IgD-negative memory B cell (primary cell): ENCODE results near the gene FOCAD. TPM values are rescaled to one million over a fixed set of nuclear protein-coding genes. Genes with fewer than 3 reads are reported as not detected.

ENCODE experiments used
- H3K27ac Mint-ChIP-seq, 3 donors: one replicate each; pipeline ENCODE4 v1.8.0; 2020 to 2022; ENCODE audit warnings: mild to moderate bottlenecking in 3 of 3, mixed read lengths in 3 of 3, moderate library complexity in 1 of 3
- H3K27me3 Mint-ChIP-seq: one replicate; pipeline ENCODE4 v1.8.0; 2021; ENCODE audit warnings: mixed read lengths
- H3K36me3 Mint-ChIP-seq: one replicate; pipeline ENCODE4 v1.8.0; 2020; ENCODE audit warnings: mild to moderate bottlenecking, mixed read lengths
- H3K4me1 Mint-ChIP-seq, 3 donors: one replicate each; pipeline ENCODE4 v1.8.0; 2020 to 2022; ENCODE audit warnings: mixed read lengths in 3 of 3, mild to moderate bottlenecking in 1 of 3
- H3K4me3 Mint-ChIP-seq, 4 donors: one replicate each; pipeline ENCODE4 v1.8.0; 2020 to 2022; ENCODE audit warnings: mild to moderate bottlenecking in 4 of 4, mixed read lengths in 4 of 4, moderate library complexity in 3 of 4
- H3K9me3 Mint-ChIP-seq, 3 donors: one replicate each; pipeline ENCODE4 v1.8.0; 2020 to 2021; ENCODE audit warnings: mixed read lengths in 3 of 3, mild to moderate bottlenecking in 1 of 3
- polyA plus RNA-seq: library from polyadenylated mRNA; unstranded; fragments of 300-500 nt; fragmentation: Illumina TruSeq; gene quantifications from one replicate; pipeline ENCODE4 v1.2.3, GENCODE V29; 2021

The FOCAD gene
- polyA plus RNA-seq, 1 donor from 2014 or later = 5.3 TPM

- Mint-ChIP-seq H3K4me1 (no peaks in the 10 kb centered on the region), H3K9me3 (no peaks in the 10 kb centered on the region), H3K36me3 (peaks cover 16% of the 10 kb centered on the region), H3K4me3 (no peak overlapping the region), H3K27me3 (no peaks in the 10 kb centered on the region), H3K27ac (no peak overlapping the region)
Observed at GRCh38 chr9:20832775-20833174, 148.7 kb downstream of the FOCAD start.

- no peak overlapping the region for H3K27ac Mint-ChIP-seq
- H3K27me3 Mint-ChIP-seq = no peaks in the 10 kb centered on the region
- H3K9me3 Mint-ChIP-seq = no peaks in the 10 kb centered on the region
- no peaks in the 10 kb centered on the region for H3K4me1 Mint-ChIP-seq
- peaks cover 19% of the 10 kb centered on the region for H3K36me3 Mint-ChIP-seq
- H3K4me3 Mint-ChIP-seq = no peak overlapping the region
Observed at GRCh38 chr9:20835377-20836286, 151.6 kb downstream of the FOCAD start.

DNA sequence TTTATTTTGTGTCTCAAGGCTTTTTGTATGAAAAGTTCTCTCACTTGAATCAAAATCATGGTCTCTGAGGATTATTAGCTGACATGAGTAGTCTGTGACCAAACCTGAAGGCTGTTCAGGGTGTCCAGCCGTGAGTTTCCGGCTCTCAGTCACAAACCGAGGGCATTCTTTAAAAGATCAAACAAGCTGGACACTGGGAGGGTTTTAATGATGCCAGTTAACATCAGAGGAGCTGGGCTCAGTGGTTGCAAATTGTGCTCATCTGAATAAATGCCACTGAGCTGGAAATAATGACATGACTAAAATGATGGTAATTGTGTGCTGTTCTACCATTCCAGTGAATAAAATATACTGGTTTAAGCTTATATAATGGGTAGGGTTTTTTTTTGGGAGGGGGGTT is 153.1 kb downstream of the FOCAD start:
- peaks cover 23% of the 10 kb centered on the region for H3K36me3 Mint-ChIP-seq
- no peaks in the 10 kb centered on the region for H3K27me3 Mint-ChIP-seq
- H3K4me1 Mint-ChIP-seq = no peaks in the 10 kb centered on the region
- no peak overlapping the region for H3K4me3 Mint-ChIP-seq
- no peak overlapping the region for H3K27ac Mint-ChIP-seq
- peaks cover 0 to 5% (median 0%) of the 10 kb centered on the region in 3 donors for H3K9me3 Mint-ChIP-seq

DNA sequence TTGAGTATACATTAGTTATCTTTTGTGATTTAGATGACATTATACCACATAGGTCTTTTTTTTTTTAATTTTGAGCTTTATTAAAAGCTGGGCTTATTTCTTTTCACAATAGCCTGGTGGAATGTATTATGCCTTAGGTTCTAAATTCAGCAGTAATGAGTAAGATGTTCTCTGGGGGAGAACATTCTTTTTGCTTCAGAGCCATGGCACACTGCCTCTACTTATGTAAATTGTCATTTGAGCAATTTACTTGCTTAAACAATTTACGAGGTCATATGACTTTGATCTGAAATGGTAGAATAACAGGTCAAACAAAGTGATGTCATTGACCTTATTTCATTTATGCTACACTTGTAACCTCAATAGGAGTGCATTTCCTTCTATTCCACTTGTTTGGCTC is 154.2 kb downstream of the FOCAD start:
- peaks cover 0 to 5% (median 2%) of the 10 kb centered on the region in 3 donors for H3K9me3 Mint-ChIP-seq
- no peak overlapping the region for H3K4me3 Mint-ChIP-seq
- no peak overlapping the region for H3K27ac Mint-ChIP-seq
- peaks cover 25% of the 10 kb centered on the region for H3K36me3 Mint-ChIP-seq
- H3K4me1 Mint-ChIP-seq = no peaks in the 10 kb centered on the region
- H3K27me3 Mint-ChIP-seq = no peaks in the 10 kb centered on the region

DNA sequence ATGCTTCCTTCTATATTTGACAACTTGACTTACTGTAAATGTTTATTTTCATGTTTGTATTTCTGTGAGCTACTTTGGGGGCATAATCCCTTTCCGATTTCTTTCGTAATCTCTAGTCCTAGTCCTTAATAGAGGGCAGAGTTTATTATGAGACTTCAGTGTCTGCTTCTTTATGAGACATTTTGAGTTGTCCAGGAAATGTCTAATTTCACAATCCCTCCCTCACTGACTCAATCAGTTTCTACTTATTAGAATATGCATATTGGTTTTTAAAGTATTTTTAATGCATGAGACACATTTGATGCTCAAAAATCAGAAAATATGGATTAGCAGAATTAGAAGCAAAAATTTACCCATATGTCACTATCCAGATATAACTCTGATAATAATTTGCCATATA is 160.9 kb downstream of the FOCAD start:
- peaks cover 0 to 5% (median 2%) of the 10 kb centered on the region in 3 donors for H3K9me3 Mint-ChIP-seq
- H3K27me3 Mint-ChIP-seq = no peaks in the 10 kb centered on the region
- H3K4me3 Mint-ChIP-seq = no peak overlapping the region
- peaks cover 10% of the 10 kb centered on the region for H3K36me3 Mint-ChIP-seq
- no peak overlapping the region for H3K27ac Mint-ChIP-seq
- no peaks in the 10 kb centered on the region for H3K4me1 Mint-ChIP-seq

DNA sequence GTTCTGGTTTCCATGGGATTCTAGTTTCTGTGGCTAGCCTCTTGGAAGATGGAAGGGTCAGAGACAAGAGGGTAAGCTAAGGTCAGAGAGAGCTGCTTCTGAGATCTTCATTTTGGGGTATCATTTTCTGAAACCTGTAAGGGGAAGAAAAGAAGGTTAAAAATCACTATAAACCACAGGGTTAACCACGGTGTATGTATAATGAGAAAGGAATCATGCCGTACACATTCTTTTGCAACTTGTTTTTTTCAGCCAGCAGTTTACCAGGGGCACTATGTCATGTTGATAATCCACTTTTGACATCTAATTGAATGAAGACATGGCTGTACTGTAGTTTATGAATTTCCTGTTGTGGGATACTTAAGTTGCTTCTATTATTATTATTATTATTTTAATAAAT is 164.4 kb downstream of the FOCAD start:
- H3K4me1 Mint-ChIP-seq = no peaks in the 10 kb centered on the region
- H3K9me3 Mint-ChIP-seq = no peaks in the 10 kb centered on the region
- H3K27ac Mint-ChIP-seq = no peak overlapping the region
- no peaks in the 10 kb centered on the region for H3K27me3 Mint-ChIP-seq
- H3K36me3 Mint-ChIP-seq = peaks cover 1% of the 10 kb centered on the region
- H3K4me3 Mint-ChIP-seq = no peak overlapping the region

DNA sequence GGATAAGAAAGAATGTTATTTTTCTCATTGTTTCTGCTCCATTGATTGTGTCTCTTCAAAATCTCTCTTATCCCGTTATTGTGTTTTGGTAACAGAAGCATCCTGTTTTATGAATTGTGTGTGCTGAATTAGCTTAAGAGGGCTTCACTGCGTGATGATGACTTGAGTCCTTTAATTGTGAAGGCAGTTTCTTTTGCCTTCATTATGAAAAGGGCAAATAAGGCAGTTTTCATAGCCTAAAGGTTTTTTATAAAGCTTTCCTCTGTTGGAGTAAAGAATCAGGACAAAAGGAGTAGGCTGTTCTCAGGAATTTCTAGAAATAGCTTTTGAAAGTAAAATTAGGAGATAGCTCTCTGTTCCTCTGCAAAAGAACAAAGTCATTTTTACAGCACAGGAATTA is 169.8 kb downstream of the FOCAD start:
- Mint-ChIP-seq H3K4me1 (no peaks in the 10 kb centered on the region), H3K27ac (no peak overlapping the region), H3K9me3 (peaks cover 0 to 6% (median 5%) of the 10 kb centered on the region in 3 donors), H3K4me3 (no peak overlapping the region), H3K27me3 (no peaks in the 10 kb centered on the region), H3K36me3 (peaks cover 11% of the 10 kb centered on the region)

GRCh38 chr9:20854444-20854843 is 170.4 kb downstream of the FOCAD start:
- Mint-ChIP-seq H3K4me3 (no peak overlapping the region), H3K27ac (no peak overlapping the region), H3K27me3 (no peaks in the 10 kb centered on the region), H3K4me1 (no peaks in the 10 kb centered on the region), H3K9me3 (peaks cover 0 to 6% (median 5%) of the 10 kb centered on the region in 3 donors), H3K36me3 (peaks cover 11% of the 10 kb centered on the region)

- no peak overlapping the region for H3K4me3 Mint-ChIP-seq
- no peaks in the 10 kb centered on the region for H3K27me3 Mint-ChIP-seq
- H3K9me3 Mint-ChIP-seq = no peaks in the 10 kb centered on the region
- no peak overlapping the region for H3K27ac Mint-ChIP-seq
- H3K4me1 Mint-ChIP-seq = no peaks in the 10 kb centered on the region
- peaks cover 9% of the 10 kb centered on the region for H3K36me3 Mint-ChIP-seq
Observed at GRCh38 chr9:20863945-20864344, 179.9 kb downstream of the FOCAD start.

- Mint-ChIP-seq H3K4me3 (no peak overlapping the region), H3K36me3 (peaks cover 13% of the 10 kb centered on the region), H3K4me1 (no peaks in the 10 kb centered on the region), H3K9me3 (no peaks in the 10 kb centered on the region), H3K27ac (no peak overlapping the region), H3K27me3 (no peaks in the 10 kb centered on the region)
Observed at GRCh38 chr9:20865347-20865746, 181.3 kb downstream of the FOCAD start.

DNA sequence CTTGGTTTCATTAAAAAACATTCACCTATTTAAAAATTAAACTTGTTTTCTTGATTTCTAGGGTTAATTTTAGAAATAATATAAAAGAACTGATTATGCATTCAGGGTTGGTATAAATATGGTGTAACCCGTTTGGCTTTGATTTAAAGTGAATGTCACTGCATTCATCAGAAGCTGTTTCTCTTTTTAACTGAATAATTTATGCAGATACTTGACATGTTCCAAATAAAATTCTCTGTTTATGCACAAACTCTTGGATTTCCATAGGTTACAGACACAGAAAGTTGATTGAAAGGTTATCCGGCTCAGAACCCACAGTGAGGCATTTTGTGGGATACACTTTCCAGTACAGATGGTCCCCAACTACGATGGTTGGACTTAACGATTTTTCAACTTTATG is 186.1 kb downstream of the FOCAD start:
- H3K9me3 Mint-ChIP-seq = no peaks in the 10 kb centered on the region
- H3K27ac Mint-ChIP-seq = peak overlapping the region in 1 of 3 donors; percentile 69
- H3K4me3 Mint-ChIP-seq = no peak overlapping the region
- H3K36me3 Mint-ChIP-seq = peaks cover 14% of the 10 kb centered on the region
- no peaks in the 10 kb centered on the region for H3K27me3 Mint-ChIP-seq
- H3K4me1 Mint-ChIP-seq = peaks cover 7 to 12% (median 8%) of the 10 kb centered on the region in 3 donors

GRCh38 chr9:20872340-20872977 is 188.4 kb downstream of the FOCAD start:
- H3K27ac Mint-ChIP-seq = no peak overlapping the region
- no peaks in the 10 kb centered on the region for H3K9me3 Mint-ChIP-seq
- H3K36me3 Mint-ChIP-seq = peaks cover 8% of the 10 kb centered on the region
- H3K4me3 Mint-ChIP-seq = no peak overlapping the region
- H3K27me3 Mint-ChIP-seq = no peaks in the 10 kb centered on the region
- peaks cover 7 to 12% (median 8%) of the 10 kb centered on the region in 3 donors for H3K4me1 Mint-ChIP-seq

GRCh38 chr9:20873240-20873865 is 189.3 kb downstream of the FOCAD start:
- Mint-ChIP-seq H3K4me3 (no peak overlapping the region), H3K36me3 (peaks cover 14% of the 10 kb centered on the region), H3K27me3 (no peaks in the 10 kb centered on the region), H3K4me1 (peaks cover 7 to 12% (median 8%) of the 10 kb centered on the region in 3 donors), H3K9me3 (no peaks in the 10 kb centered on the region), H3K27ac (no peak overlapping the region)

DNA sequence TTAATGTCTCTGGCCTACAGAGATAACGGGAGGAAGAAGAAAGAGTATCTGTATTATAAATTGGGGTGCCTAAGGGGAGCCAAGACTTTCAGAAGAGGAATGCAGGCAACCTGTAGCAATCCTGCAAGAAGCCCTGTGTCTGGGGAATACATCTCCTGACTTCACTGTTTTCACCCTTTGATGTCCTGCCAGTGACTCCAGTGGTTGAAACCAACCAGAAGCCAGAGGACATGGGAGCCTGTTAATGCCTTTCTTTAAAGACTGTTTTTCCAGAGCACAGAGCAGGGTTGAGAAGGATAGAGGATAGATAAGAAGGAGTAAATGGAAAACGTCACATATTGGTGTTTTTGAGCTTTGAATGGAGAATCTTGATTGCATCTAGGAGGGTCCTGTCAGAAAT is 196.2 kb downstream of the FOCAD start:
- H3K27me3 Mint-ChIP-seq = no peaks in the 10 kb centered on the region
- no peak overlapping the region for H3K4me3 Mint-ChIP-seq
- H3K4me1 Mint-ChIP-seq = no peaks in the 10 kb centered on the region
- peaks cover 9% of the 10 kb centered on the region for H3K36me3 Mint-ChIP-seq
- no peaks in the 10 kb centered on the region for H3K9me3 Mint-ChIP-seq
- no peak overlapping the region for H3K27ac Mint-ChIP-seq

DNA sequence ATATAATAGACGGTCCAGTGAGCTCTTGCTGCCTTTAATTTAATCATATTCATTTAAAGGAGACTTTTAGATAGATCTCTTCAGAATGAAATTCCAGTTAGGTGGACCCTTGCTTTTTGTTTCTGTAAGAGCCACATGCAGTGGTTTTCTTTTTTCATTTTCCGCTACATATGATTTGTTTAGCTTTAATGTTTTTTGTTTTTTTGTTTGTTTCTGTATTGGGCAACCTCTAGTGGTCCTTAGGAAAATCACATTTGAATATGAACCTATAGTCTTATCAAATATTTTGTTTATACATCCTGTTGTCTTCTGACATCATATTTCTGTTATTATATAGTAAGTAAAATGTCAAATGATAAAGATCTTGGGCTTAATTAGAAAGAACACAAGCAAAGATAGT is 196.6 kb downstream of the FOCAD start:
- Mint-ChIP-seq H3K4me3 (no peak overlapping the region), H3K27ac (no peak overlapping the region), H3K4me1 (no peaks in the 10 kb centered on the region), H3K9me3 (no peaks in the 10 kb centered on the region), H3K27me3 (no peaks in the 10 kb centered on the region), H3K36me3 (peaks cover 9% of the 10 kb centered on the region)
